SJSA1 (cell line): ENCODE data around the gene EPB41L5. TPM values are rescaled to one million over a fixed set of nuclear protein-coding genes. Genes with fewer than 3 reads are reported as not detected.
A peak's percentile ranks its signal among the peaks of the same experiment; 100 is the strongest.
"Not testable (repeated sequence)": the region's sequence is repeated elsewhere in the genome, so short reads cannot be mapped to it uniquely, and the experiment has no call there.

Experiments used
- DNase-seq, 2 experiments: peaks; one replicate each; pipeline ENCODE4 v3.0.0-alpha.2; 2015 to 2020; ENCODE audit warnings: low spot score in 2 of 2, low read depth in 1 of 2
- H3K27ac ChIP-seq: fragments of 250-450 bp; sonication (Bioruptor Pico); 2 replicates; pipeline ENCODE4 v1.5.1; 2020; ENCODE audit warnings: mild to moderate bottlenecking, moderate library complexity
- H3K27me3 ChIP-seq: fragments of 250-450 bp; sonication (Bioruptor Pico); replicated peaks from 2 replicates; pipeline ENCODE4 v1.5.1; 2020; ENCODE audit warnings: mild to moderate bottlenecking, moderate library complexity
- H3K36me3 ChIP-seq: fragments of 250-450 bp; sonication (Bioruptor Pico); 2 replicates; pipeline ENCODE4 v1.5.1; 2020; ENCODE audit warnings: mild to moderate bottlenecking
- H3K4me1 ChIP-seq: fragments of 250-450 bp; sonication (Bioruptor Pico); replicated peaks from 2 replicates; pipeline ENCODE4 v1.6.1; 2021; ENCODE audit warnings: mild to moderate bottlenecking
- H3K4me3 ChIP-seq: fragments of 250-450 bp; sonication (Bioruptor Pico); 2 replicates; pipeline ENCODE4 v1.5.1; 2020; ENCODE audit warnings: mild to moderate bottlenecking
- H3K9me3 ChIP-seq: fragments of 250-450 bp; sonication (Bioruptor Pico); replicated peaks from 2 replicates; pipeline ENCODE4 v1.5.1; 2020; ENCODE audit warnings: mild to moderate bottlenecking
- total RNA-seq: library from RNA; depleted of rRNA; stranded (reverse); fragments of >200 nt; shearing (Covaris generic); gene quantifications from 2 replicates; pipeline ENCODE4 v1.2.3, GENCODE V29; 2014

The EPB41L5 gene
- total RNA-seq, 1 experiment from 2014 or later: 9.7 TPM

- not testable (repeated sequence) for DNase-seq, H3K27me3 ChIP-seq, H3K4me3 ChIP-seq, H3K4me1 ChIP-seq, H3K9me3 ChIP-seq, H3K27ac ChIP-seq, H3K36me3 ChIP-seq
Measured at GRCh38 chr2:120121337-120121736, 108.5 kb downstream of the EPB41L5 start.

- no peaks in the 10 kb centered on the region for H3K36me3 ChIP-seq
- no peak overlapping the region for H3K27ac ChIP-seq
- H3K4me3 ChIP-seq: no peak overlapping the region
- no peaks in the 10 kb centered on the region for H3K9me3 ChIP-seq
- no peak for DNase-seq
- no peaks in the 10 kb centered on the region for H3K27me3 ChIP-seq
- H3K4me1 ChIP-seq: no peaks in the 10 kb centered on the region
Measured at GRCh38 chr2:120123090-120123489, 110.2 kb downstream of the EPB41L5 start.

GRCh38 chr2:120125195-120125594, 112.3 kb downstream of the EPB41L5 start:
- Histone ChIP-seq H3K27me3 (no peaks in the 10 kb centered on the region), H3K9me3 (no peaks in the 10 kb centered on the region), H3K4me1 (no peaks in the 10 kb centered on the region), H3K27ac (no peak overlapping the region), H3K4me3 (no peak overlapping the region), H3K36me3 (no peaks in the 10 kb centered on the region)
- no peak for DNase-seq

- Histone ChIP-seq H3K4me1 (peaks cover 15% of the 10 kb centered on the region), H3K4me3 (no peak overlapping the region), H3K27me3 (no peaks in the 10 kb centered on the region), H3K27ac (no peak overlapping the region), H3K9me3 (no peaks in the 10 kb centered on the region), H3K36me3 (no peaks in the 10 kb centered on the region)
- no peak for DNase-seq
Measured at GRCh38 chr2:120128216-120128615, 115.3 kb downstream of the EPB41L5 start.

- Histone ChIP-seq H3K27me3 (no peaks in the 10 kb centered on the region), H3K9me3 (no peaks in the 10 kb centered on the region), H3K4me3 (no peak overlapping the region), H3K4me1 (peaks cover 32% of the 10 kb centered on the region), H3K36me3 (0 out of 2 replicates have a peak, but pooled peaks cover 3% of the 10 kb centered on the region), H3K27ac (peak overlapping the region; percentile 31)
- peak in 1 of 2 experiments; percentile 64 for DNase-seq
Measured at GRCh38 chr2:120132190-120132589, 119.3 kb downstream of the EPB41L5 start.

GRCh38 chr2:120132691-120133090, 119.8 kb downstream of the EPB41L5 start:
- Histone ChIP-seq H3K4me1 (peaks cover 32% of the 10 kb centered on the region), H3K4me3 (no peak overlapping the region), H3K36me3 (0 out of 2 replicates have a peak, but pooled peaks cover 3% of the 10 kb centered on the region), H3K27me3 (no peaks in the 10 kb centered on the region), H3K27ac (peak overlapping the region; percentile 31), H3K9me3 (no peaks in the 10 kb centered on the region)
- no peak for DNase-seq

- no peak overlapping the region for H3K27ac ChIP-seq
- no peak for DNase-seq
- H3K4me3 ChIP-seq: no peak overlapping the region
- H3K9me3 ChIP-seq: no peaks in the 10 kb centered on the region
- H3K27me3 ChIP-seq: no peaks in the 10 kb centered on the region
- H3K4me1 ChIP-seq: peaks cover 32% of the 10 kb centered on the region
- H3K36me3 ChIP-seq: 0 out of 2 replicates have a peak, but pooled peaks cover 3% of the 10 kb centered on the region
Measured at GRCh38 chr2:120133572-120134244, 120.8 kb downstream of the EPB41L5 start.

- H3K36me3 ChIP-seq: 0 out of 2 replicates have a peak, but pooled peaks cover 3% of the 10 kb centered on the region
- no peak overlapping the region for H3K4me3 ChIP-seq
- H3K9me3 ChIP-seq: no peaks in the 10 kb centered on the region
- peaks cover 32% of the 10 kb centered on the region for H3K4me1 ChIP-seq
- peak overlapping the region; percentile 33 for H3K27ac ChIP-seq
- DNase-seq: peak; percentile 84 to 92
- H3K27me3 ChIP-seq: no peaks in the 10 kb centered on the region
Measured at GRCh38 chr2:120134263-120134662, 121.4 kb downstream of the EPB41L5 start.

GRCh38 chr2:120135013-120135412, 122.1 kb downstream of the EPB41L5 start:
- H3K9me3 ChIP-seq, DNase-seq, H3K27me3 ChIP-seq, H3K36me3 ChIP-seq, H3K4me3 ChIP-seq: not testable (repeated sequence)
- peaks cover 32% of the 10 kb centered on the region for H3K4me1 ChIP-seq
- peak overlapping the region; percentile 33 for H3K27ac ChIP-seq

- no peaks in the 10 kb centered on the region for H3K4me1 ChIP-seq
Measured at GRCh38 chr2:120140866-120141265, 128.0 kb downstream of the EPB41L5 start.

GRCh38 chr2:120141300-120142069, 128.6 kb downstream of the EPB41L5 start:
- DNase-seq: no peak

More at GRCh38 chr2:120140866-120141265, 128.0 kb downstream of the EPB41L5 start:
- Histone ChIP-seq H3K27ac (no peak overlapping the region), H3K27me3 (no peaks in the 10 kb centered on the region), H3K9me3 (no peaks in the 10 kb centered on the region), H3K4me3 (no peak overlapping the region), H3K36me3 (no peaks in the 10 kb centered on the region)
- DNase-seq: no peak

GRCh38 chr2:120142528-120143219, 129.8 kb downstream of the EPB41L5 start:
- H3K4me1 ChIP-seq: no peaks in the 10 kb centered on the region
- no peak overlapping the region for H3K27ac ChIP-seq
- no peaks in the 10 kb centered on the region for H3K9me3 ChIP-seq
- DNase-seq: no peak
- no peaks in the 10 kb centered on the region for H3K36me3 ChIP-seq
- H3K4me3 ChIP-seq: no peak overlapping the region
- no peaks in the 10 kb centered on the region for H3K27me3 ChIP-seq

More at GRCh38 chr2:120141300-120142069, 128.6 kb downstream of the EPB41L5 start:
- H3K36me3 ChIP-seq: no peaks in the 10 kb centered on the region
- H3K4me1 ChIP-seq: no peaks in the 10 kb centered on the region
- H3K9me3 ChIP-seq: no peaks in the 10 kb centered on the region
- H3K4me3 ChIP-seq: no peak overlapping the region
- no peak overlapping the region for H3K27ac ChIP-seq
- H3K27me3 ChIP-seq: no peaks in the 10 kb centered on the region

GRCh38 chr2:120148229-120148628, 135.4 kb downstream of the EPB41L5 start:
- Histone ChIP-seq H3K27me3 (no peaks in the 10 kb centered on the region), H3K9me3 (no peaks in the 10 kb centered on the region), H3K27ac (no peak overlapping the region), H3K36me3 (no peaks in the 10 kb centered on the region), H3K4me1 (no peaks in the 10 kb centered on the region), H3K4me3 (no peak overlapping the region)
- no peak for DNase-seq

GRCh38 chr2:120148669-120149068, 135.8 kb downstream of the EPB41L5 start:
- no peaks in the 10 kb centered on the region for H3K27me3 ChIP-seq
- no peaks in the 10 kb centered on the region for H3K4me1 ChIP-seq
- no peak for DNase-seq

More at GRCh38 chr2:120148669-120149068, 135.8 kb downstream of the EPB41L5 start:
- no peaks in the 10 kb centered on the region for H3K36me3 ChIP-seq
- H3K27ac ChIP-seq: no peak overlapping the region
- H3K4me3 ChIP-seq: no peak overlapping the region
- no peaks in the 10 kb centered on the region for H3K9me3 ChIP-seq
